ENCODE results near the gene PGBD5.

GRCh38 chr1:230359992-230360668, 66.0 kb downstream of the PGBD5 start:
- TF ChIP-seq FOXP2 (optimal IDR thresholded peaks at IDR 0.05; ENCODE audit: control extremely low read depth, extremely low read length, insufficient read depth) (no peak), EZH2 (IDR thresholded peaks at IDR 0.05) (no peak), POLR2AphosphoS5 (IDR thresholded peaks at IDR 0.05; ENCODE audit: borderline replicate concordance, low read depth, low read length) (peak; percentile 38; the same call in 1 of the 2 replicates)
